ENCODE data around the gene C6orf163. TPM values are rescaled to one million over a fixed set of nuclear protein-coding genes. Genes with fewer than 3 reads are reported as not detected.

Gene C6orf163
- total RNA-seq, 1 donor from 2014 or later, result 5.7 TPM

GRCh38 chr6:87382861-87383260 lies 38.2 kb downstream of the C6orf163 start:
- peaks cover 2% of the 10 kb centered on the region for H3K4me1 Mint-ChIP-seq (ENCODE audit: low read depth)
- no peak for DNase-seq (ENCODE audit: low spot score, unreplicated experiment)
- no peak overlapping the region for H3K4me3 Mint-ChIP-seq (ENCODE audit: low read depth)
- H3K36me3 Mint-ChIP-seq (ENCODE audit: insufficient read depth), result peaks cover 1% of the 10 kb centered on the region
- no peak overlapping the region for H3K27ac Mint-ChIP-seq
- H3K27me3 Mint-ChIP-seq, result no peaks in the 10 kb centered on the region
- no peaks in the 10 kb centered on the region for H3K9me3 Mint-ChIP-seq (ENCODE audit: low read depth)
- TF ChIP-seq, protein P1, sequence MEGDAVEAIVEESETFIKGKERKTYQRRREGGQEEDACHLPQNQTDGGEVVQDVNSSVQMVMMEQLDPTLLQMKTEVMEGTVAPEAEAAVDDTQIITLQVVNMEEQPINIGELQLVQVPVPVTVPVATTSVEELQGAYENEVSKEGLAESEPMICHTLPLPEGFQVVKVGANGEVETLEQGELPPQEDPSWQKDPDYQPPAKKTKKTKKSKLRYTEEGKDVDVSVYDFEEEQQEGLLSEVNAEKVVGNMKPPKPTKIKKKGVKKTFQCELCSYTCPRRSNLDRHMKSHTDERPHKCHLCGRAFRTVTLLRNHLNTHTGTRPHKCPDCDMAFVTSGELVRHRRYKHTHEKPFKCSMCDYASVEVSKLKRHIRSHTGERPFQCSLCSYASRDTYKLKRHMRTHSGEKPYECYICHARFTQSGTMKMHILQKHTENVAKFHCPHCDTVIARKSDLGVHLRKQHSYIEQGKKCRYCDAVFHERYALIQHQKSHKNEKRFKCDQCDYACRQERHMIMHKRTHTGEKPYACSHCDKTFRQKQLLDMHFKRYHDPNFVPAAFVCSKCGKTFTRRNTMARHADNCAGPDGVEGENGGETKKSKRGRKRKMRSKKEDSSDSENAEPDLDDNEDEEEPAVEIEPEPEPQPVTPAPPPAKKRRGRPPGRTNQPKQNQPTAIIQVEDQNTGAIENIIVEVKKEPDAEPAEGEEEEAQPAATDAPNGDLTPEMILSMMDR (IDR thresholded peaks at IDR 0.05; ENCODE audit: unreplicated experiment), result no peak

- Mint-ChIP-seq H3K27me3 (no peaks in the 10 kb centered on the region), H3K9me3 (ENCODE audit: low read depth) (no peaks in the 10 kb centered on the region), H3K36me3 (ENCODE audit: insufficient read depth) (peaks cover 1% of the 10 kb centered on the region), H3K27ac (no peak overlapping the region), H3K4me3 (ENCODE audit: low read depth) (no peak overlapping the region), H3K4me1 (ENCODE audit: low read depth) (peaks cover 2% of the 10 kb centered on the region)
- TF ChIP-seq, protein P1 (IDR thresholded peaks at IDR 0.05; ENCODE audit: unreplicated experiment), result no peak
- DNase-seq (ENCODE audit: low spot score, unreplicated experiment), result no peak
Observed at GRCh38 chr6:87384038-87384437, 39.4 kb downstream of the C6orf163 start.

DNA sequence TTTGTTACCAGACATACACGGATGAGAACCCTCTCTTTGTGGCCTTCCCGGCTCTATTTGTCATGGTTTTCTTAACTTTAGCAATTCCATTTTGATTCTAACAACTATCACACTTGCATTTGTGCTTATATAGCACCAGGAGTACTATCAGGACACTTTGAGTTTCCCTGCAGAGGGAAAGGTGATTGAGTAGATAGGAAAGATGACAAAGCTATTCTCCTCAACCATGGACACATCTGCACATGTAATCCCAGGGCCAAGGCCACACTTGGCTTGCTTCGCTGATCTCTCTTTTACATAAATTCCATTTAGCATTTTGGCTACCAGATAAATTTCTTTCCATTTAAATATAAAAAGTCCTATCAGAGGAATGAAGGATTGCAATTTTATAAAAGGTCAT lies 39.8 kb downstream of the C6orf163 start:
- TF ChIP-seq, protein P1 (IDR thresholded peaks at IDR 0.05; ENCODE audit: unreplicated experiment), result no peak
- DNase-seq (ENCODE audit: low spot score, unreplicated experiment), result no peak
- Mint-ChIP-seq H3K4me1 (ENCODE audit: low read depth) (peaks cover 2% of the 10 kb centered on the region), H3K27ac (no peak overlapping the region), H3K27me3 (no peaks in the 10 kb centered on the region), H3K9me3 (ENCODE audit: low read depth) (no peaks in the 10 kb centered on the region), H3K4me3 (ENCODE audit: low read depth) (no peak overlapping the region), H3K36me3 (ENCODE audit: insufficient read depth) (peaks cover 1% of the 10 kb centered on the region)

- peak; percentile 13 for DNase-seq (ENCODE audit: low spot score, unreplicated experiment)
- H3K4me3 Mint-ChIP-seq (ENCODE audit: low read depth), result no peak overlapping the region
Observed at GRCh38 chr6:87391334-87391733, 46.7 kb downstream of the C6orf163 start.

DNA sequence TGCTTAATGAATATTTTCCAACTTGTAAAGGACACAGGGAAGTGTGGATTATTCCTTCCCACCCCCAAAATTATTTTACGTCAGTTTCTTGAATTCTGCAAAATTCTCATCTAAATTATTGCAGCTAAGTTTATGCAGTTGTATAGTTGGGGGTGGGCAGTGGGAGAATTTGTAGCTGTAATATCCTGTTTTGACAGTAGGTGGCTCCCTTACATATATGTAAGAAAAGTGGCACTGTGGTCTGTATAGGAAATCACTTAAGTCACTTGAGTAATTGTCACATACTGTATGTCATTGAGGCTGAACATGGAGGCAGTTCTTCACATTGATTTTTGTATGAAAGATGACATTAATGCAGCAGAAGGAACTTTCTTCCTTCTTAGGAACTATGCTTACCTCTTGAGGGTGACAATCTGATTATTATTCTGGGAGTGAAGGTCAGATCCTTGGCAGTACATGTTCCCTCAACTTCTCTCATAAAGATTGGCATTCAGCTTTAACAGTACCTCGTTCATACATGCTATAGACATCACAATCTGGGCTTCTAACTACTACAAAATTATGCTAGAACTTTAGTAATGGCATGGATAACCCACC lies 48.5 kb downstream of the C6orf163 start:
- no peaks in the 10 kb centered on the region for H3K4me1 Mint-ChIP-seq (ENCODE audit: low read depth)

More at GRCh38 chr6:87391334-87391733, 46.7 kb downstream of the C6orf163 start:
- no peaks in the 10 kb centered on the region for H3K36me3 Mint-ChIP-seq (ENCODE audit: insufficient read depth)
- no peaks in the 10 kb centered on the region for H3K4me1 Mint-ChIP-seq (ENCODE audit: low read depth)
- H3K9me3 Mint-ChIP-seq (ENCODE audit: low read depth), result no peaks in the 10 kb centered on the region
- TF ChIP-seq, protein P1 (IDR thresholded peaks at IDR 0.05; ENCODE audit: unreplicated experiment), result peak; percentile 70
- H3K27ac Mint-ChIP-seq, result no peak overlapping the region
- H3K27me3 Mint-ChIP-seq, result no peaks in the 10 kb centered on the region

More for the DNA sequence above, 48.5 kb downstream of the C6orf163 start:
- no peaks in the 10 kb centered on the region for H3K9me3 Mint-ChIP-seq (ENCODE audit: low read depth)
- H3K27ac Mint-ChIP-seq, result no peak overlapping the region
- H3K27me3 Mint-ChIP-seq, result no peaks in the 10 kb centered on the region
- no peak for DNase-seq (ENCODE audit: low spot score, unreplicated experiment)
- no peak overlapping the region for H3K4me3 Mint-ChIP-seq (ENCODE audit: low read depth)
- H3K36me3 Mint-ChIP-seq (ENCODE audit: insufficient read depth), result no peaks in the 10 kb centered on the region
- TF ChIP-seq, protein P1 (IDR thresholded peaks at IDR 0.05; ENCODE audit: unreplicated experiment), result peak; percentile 73

Measured in progenitor cell of endocrine pancreas (in vitro differentiated cells).